GM18505 (cell line): ENCODE results near the gene UCK1.

ENCODE experiments used
- ATAC-seq: cut with Tn5 transposase; IDR thresholded peaks from one replicate; pipeline ENCODE4 v1.9.1; 2021; ENCODE audit not compliant: unreplicated experiment
- POLR2A ChIP-seq: IDR thresholded peaks from 4 replicates; pipeline ENCODE4 v1.6.1; 2011; ENCODE audit warnings: borderline replicate concordance; ENCODE audit not compliant: insufficient read depth, insufficient read length; ENCODE audit errors: extremely low read depth

The UCK1 gene

GRCh38 chr9:131475956-131476776 is 54.9 kb downstream of the UCK1 start:
- TF ChIP-seq POLR2A: no peak
- ATAC-seq: no peak

- no peak for TF ChIP-seq POLR2A
- ATAC-seq: no peak
Observed at GRCh38 chr9:131475111-131475955, 55.7 kb downstream of the UCK1 start.

GRCh38 chr9:131474711-131475110 is 56.4 kb downstream of the UCK1 start:
- no peak for ATAC-seq
- no peak for TF ChIP-seq POLR2A

- no peak for ATAC-seq
- TF ChIP-seq POLR2A: no peak
Observed at GRCh38 chr9:131473891-131474290, 57.2 kb downstream of the UCK1 start.
